Liver (tissue), 9 donors: ENCODE measurements around the gene BRD9. TPM values are rescaled to one million over a fixed set of nuclear protein-coding genes. Genes with fewer than 3 reads are reported as not detected.

Experiments used
- DNase-seq: peaks from one replicate; pipeline ENCODE4 v3.0.0-alpha.2; 2017; ENCODE audit warnings: low spot score
- H3K27ac ChIP-seq, 2 donors: one replicate each; pipeline ENCODE4 v1.7.0; 2013; ENCODE audit warnings: inconsistent platforms in 2 of 2, low read length in 2 of 2, control low read depth in 1 of 2, low read depth in 1 of 2, mild to moderate bottlenecking in 1 of 2
- H3K27me3 ChIP-seq, 4 donors: one replicate each; pipeline versions ENCODE4 v1.6.1 to v1.7.0; 2013; ENCODE audit warnings: low read length in 3 of 4, inconsistent platforms in 1 of 4, mild to moderate bottlenecking in 1 of 4, moderate library complexity in 1 of 4; ENCODE audit not compliant: control insufficient read depth in 4 of 4, insufficient read depth in 4 of 4
- H3K36me3 ChIP-seq, 4 donors: one replicate each; pipeline versions ENCODE4 v1.6.1 to v1.7.0; 2013; ENCODE audit warnings: low read length in 3 of 4, mild to moderate bottlenecking in 3 of 4, low read depth in 1 of 4, moderate library complexity in 1 of 4; ENCODE audit not compliant: control insufficient read depth in 4 of 4, insufficient read depth in 3 of 4
- H3K4me1 ChIP-seq, 4 donors: one replicate each; pipeline versions ENCODE4 v1.6.1 to v1.7.0; 2013; ENCODE audit warnings: low read length in 3 of 4, mild to moderate bottlenecking in 3 of 4, moderate library complexity in 1 of 4; ENCODE audit not compliant: control insufficient read depth in 4 of 4, insufficient read depth in 4 of 4
- H3K4me3 ChIP-seq, 3 donors: one replicate each; pipeline versions ENCODE4 v1.6.1 to v1.7.0; 2013; ENCODE audit warnings: low read length in 3 of 3, control low read depth in 1 of 3, low read depth in 1 of 3, mild to moderate bottlenecking in 1 of 3
- H3K9ac ChIP-seq, 2 donors: one replicate each; pipeline ENCODE4 v1.7.0; 2013; ENCODE audit warnings: low read length in 2 of 2, mild to moderate bottlenecking in 2 of 2, moderate library complexity in 2 of 2, control low read depth in 1 of 2, low read depth in 1 of 2
- H3K9me3 ChIP-seq, 4 donors: one replicate each; pipeline versions ENCODE4 v1.6.1 to v1.7.0; 2013; ENCODE audit warnings: low read length in 3 of 4; ENCODE audit not compliant: control insufficient read depth in 4 of 4
- EGR1 ChIP-seq, 2 donors: IDR thresholded peaks; 2 replicates each; pipeline ENCODE4 v1.6.1; 2016 to 2018; ENCODE audit warnings: antibody characterized with exemption in 2 of 2, low read depth in 2 of 2
- FOXA1 ChIP-seq: IDR thresholded peaks from 2 replicates; pipeline ENCODE4 v1.6.1; 2016; ENCODE audit warnings: antibody characterized with exemption
- FOXA2 ChIP-seq: IDR thresholded peaks from 2 replicates; pipeline ENCODE4 v1.6.1; 2016; ENCODE audit warnings: antibody characterized with exemption
- GABPA ChIP-seq, 2 donors: IDR thresholded peaks in 1 of 2; conservative IDR thresholded peaks in 1 of 2; 2 replicates each; pipeline ENCODE4 v1.6.1; 2016; ENCODE audit warnings: antibody characterized with exemption in 2 of 2, mild to moderate bottlenecking in 1 of 2, moderate library complexity in 1 of 2
- HNF4A ChIP-seq, 2 donors: conservative IDR thresholded peaks; 2 replicates each; pipeline ENCODE4 v1.6.1; 2016; ENCODE audit warnings: antibody characterized with exemption in 2 of 2, mild to moderate bottlenecking in 2 of 2
- HNF4G ChIP-seq: IDR thresholded peaks from 2 replicates; pipeline ENCODE4 v1.6.1; 2016; ENCODE audit warnings: antibody characterized with exemption
- JUND ChIP-seq, 2 donors: IDR thresholded peaks; 2 replicates each; pipeline ENCODE4 v1.6.1; 2016; ENCODE audit warnings: antibody characterized with exemption in 2 of 2
- NR2F2 ChIP-seq: IDR thresholded peaks from 2 replicates; pipeline ENCODE4 v1.6.1; 2016; ENCODE audit warnings: antibody characterized with exemption
- RAD21 ChIP-seq, 2 donors: IDR thresholded peaks; 2 replicates each; pipeline ENCODE4 v1.6.1; 2016; ENCODE audit warnings: antibody characterized with exemption in 2 of 2, mild to moderate bottlenecking in 2 of 2
- RXRA ChIP-seq, 2 donors: IDR thresholded peaks; 2 replicates each; pipeline ENCODE4 v1.6.1; 2017 to 2018; ENCODE audit warnings: antibody characterized with exemption in 2 of 2, mild to moderate bottlenecking in 1 of 2
- SP1 ChIP-seq: IDR thresholded peaks from 2 replicates; pipeline ENCODE4 v1.6.1; 2018; ENCODE audit warnings: antibody characterized with exemption, mild to moderate bottlenecking
- TAF1 ChIP-seq: conservative IDR thresholded peaks from 2 replicates; pipeline ENCODE4 v1.6.1; 2016; ENCODE audit warnings: antibody characterized with exemption, mild to moderate bottlenecking
- YY1 ChIP-seq: IDR thresholded peaks from 2 replicates; pipeline ENCODE4 v1.6.1; 2016; ENCODE audit warnings: antibody characterized with exemption, mild to moderate bottlenecking
- WGBS: extraction: QIAGEN DNeasy Blood & Tissue Kit; methylation state at CpG from one replicate; pipeline ENCODE4 v1.1.7; 2013; 5-methylcytosine and 5-hydroxymethylcytosine counted together
- polyA plus RNA-seq, 2 donors: library from polyadenylated mRNA; stranded (reverse) in 1 of 2; unstranded in 1 of 2; fragments of 200-250 nt in 1 of 2; fragments of >200 nt in 1 of 2; fragmentation: Nextera tagmentation in 1 of 2; extraction: Ambion mirVana in 1 of 2; gene quantifications; one replicate each; pipeline versions ENCODE4 v1.2.1 to v1.2.3, GENCODE V29; 2013 to 2015
- total RNA-seq, 2 donors: library from RNA; depleted of rRNA; stranded (reverse); fragments of >200 nt; gene quantifications; one replicate each; pipeline ENCODE4 v1.2.3, GENCODE V29; 2014
- TF ChIP-seq, protein P1 (sequence below): IDR thresholded peaks from 2 replicates; pipeline ENCODE4 v1.6.1; 2016; ENCODE audit warnings: antibody characterized with exemption, mild to moderate bottlenecking
- TF ChIP-seq, protein P2 (sequence below): IDR thresholded peaks from 2 replicates; pipeline ENCODE4 v1.6.1; 2016; ENCODE audit warnings: antibody characterized with exemption
- TF ChIP-seq, protein P3 (sequence below): fragments of 150-350 bp; IDR thresholded peaks from 2 replicates; pipeline ENCODE4 v1.5.1; 2017; ENCODE audit warnings: improper control_type of control experiment, low read depth, low read length; ENCODE audit not compliant: missing input control
- TF ChIP-seq, protein P4 (sequence below): IDR thresholded peaks from 2 replicates; pipeline ENCODE4 v1.6.1; 2016; ENCODE audit warnings: antibody characterized with exemption
- TF ChIP-seq, protein P5 (sequence below): IDR thresholded peaks from 2 replicates; pipeline ENCODE4 v1.6.1; 2016; ENCODE audit warnings: antibody characterized with exemption
- donor health status: healthy.
- donor health status: healthy.
- donor health status: healthy.
- donor health status: healthy.
- donor health status: healthy.

The BRD9 gene
- total and polyA plus RNA-seq, 4 donors: 7.0 to 17.7 (median 9.5) TPM

DNA sequence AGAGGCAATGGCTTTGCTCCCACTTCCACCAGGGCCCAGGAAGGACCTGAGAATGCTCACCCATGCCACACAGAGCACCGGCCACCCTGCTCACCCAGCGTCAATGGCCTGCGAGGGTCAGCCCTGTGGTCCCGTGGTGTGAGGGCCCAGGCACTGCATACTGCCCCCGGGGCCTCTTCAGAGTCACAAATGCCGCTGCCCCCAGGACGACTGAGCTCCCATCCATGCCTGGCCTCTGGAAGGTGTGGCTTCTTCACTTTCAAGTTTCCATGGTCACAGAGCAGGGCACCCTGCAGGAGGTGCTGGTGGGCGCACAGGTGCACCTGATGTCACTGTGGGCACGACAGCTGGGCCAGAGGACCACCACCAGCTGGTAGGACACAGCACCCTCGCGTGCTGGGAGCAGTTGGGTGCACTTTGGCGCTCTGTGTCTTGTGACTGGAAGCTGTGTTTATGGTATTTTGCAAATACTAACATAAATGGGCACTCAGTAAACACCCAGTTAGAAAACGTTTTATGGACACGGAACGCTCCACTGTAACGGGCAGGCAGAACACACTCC is 29.3 kb downstream of the BRD9 start:
- Histone ChIP-seq H3K36me3 (peaks cover 4 to 45% (median 18%) of the 10 kb centered on the region in 4 donors), H3K27ac (no peak overlapping the region), H3K4me1 (peaks cover 0 to 2% (median 0%) of the 10 kb centered on the region in 4 donors), H3K27me3 (no peaks in the 10 kb centered on the region), H3K9ac (no peak overlapping the region), H3K9me3 (no peaks in the 10 kb centered on the region), H3K4me3 (no peak overlapping the region)
- DNase-seq: no peak
- WGBS: 94% methylated on average over 16 of the region's 16 CpGs
- TF ChIP-seq JUND (IDR thresholded peaks at IDR 0.05) (no peak), FOXA2 (no peak), YY1 (no peak), RAD21 (IDR thresholded peaks at IDR 0.05) (no peak), HNF4A (conservative IDR thresholded peaks at IDR 0.05) (no peak), EGR1 (IDR thresholded peaks at IDR 0.05; ENCODE audit: low read depth in 2 of 2) (no peak), TAF1 (no peak), RXRA (IDR thresholded peaks at IDR 0.05) (no peak), SP1 (no peak), HNF4G (no peak), FOXA1 (no peak), NR2F2 (no peak), GABPA (IDR thresholded peaks at IDR 0.05 in 1 of 2, conservative IDR thresholded peaks at IDR 0.05 in 1 of 2) (no peak)
- TF ChIP-seq, protein P1, sequence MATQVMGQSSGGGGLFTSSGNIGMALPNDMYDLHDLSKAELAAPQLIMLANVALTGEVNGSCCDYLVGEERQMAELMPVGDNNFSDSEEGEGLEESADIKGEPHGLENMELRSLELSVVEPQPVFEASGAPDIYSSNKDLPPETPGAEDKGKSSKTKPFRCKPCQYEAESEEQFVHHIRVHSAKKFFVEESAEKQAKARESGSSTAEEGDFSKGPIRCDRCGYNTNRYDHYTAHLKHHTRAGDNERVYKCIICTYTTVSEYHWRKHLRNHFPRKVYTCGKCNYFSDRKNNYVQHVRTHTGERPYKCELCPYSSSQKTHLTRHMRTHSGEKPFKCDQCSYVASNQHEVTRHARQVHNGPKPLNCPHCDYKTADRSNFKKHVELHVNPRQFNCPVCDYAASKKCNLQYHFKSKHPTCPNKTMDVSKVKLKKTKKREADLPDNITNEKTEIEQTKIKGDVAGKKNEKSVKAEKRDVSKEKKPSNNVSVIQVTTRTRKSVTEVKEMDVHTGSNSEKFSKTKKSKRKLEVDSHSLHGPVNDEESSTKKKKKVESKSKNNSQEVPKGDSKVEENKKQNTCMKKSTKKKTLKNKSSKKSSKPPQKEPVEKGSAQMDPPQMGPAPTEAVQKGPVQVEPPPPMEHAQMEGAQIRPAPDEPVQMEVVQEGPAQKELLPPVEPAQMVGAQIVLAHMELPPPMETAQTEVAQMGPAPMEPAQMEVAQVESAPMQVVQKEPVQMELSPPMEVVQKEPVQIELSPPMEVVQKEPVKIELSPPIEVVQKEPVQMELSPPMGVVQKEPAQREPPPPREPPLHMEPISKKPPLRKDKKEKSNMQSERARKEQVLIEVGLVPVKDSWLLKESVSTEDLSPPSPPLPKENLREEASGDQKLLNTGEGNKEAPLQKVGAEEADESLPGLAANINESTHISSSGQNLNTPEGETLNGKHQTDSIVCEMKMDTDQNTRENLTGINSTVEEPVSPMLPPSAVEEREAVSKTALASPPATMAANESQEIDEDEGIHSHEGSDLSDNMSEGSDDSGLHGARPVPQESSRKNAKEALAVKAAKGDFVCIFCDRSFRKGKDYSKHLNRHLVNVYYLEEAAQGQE: no peak
- TF ChIP-seq, protein P2, sequence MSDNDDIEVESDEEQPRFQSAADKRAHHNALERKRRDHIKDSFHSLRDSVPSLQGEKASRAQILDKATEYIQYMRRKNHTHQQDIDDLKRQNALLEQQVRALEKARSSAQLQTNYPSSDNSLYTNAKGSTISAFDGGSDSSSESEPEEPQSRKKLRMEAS: no peak
- TF ChIP-seq, protein P3, sequence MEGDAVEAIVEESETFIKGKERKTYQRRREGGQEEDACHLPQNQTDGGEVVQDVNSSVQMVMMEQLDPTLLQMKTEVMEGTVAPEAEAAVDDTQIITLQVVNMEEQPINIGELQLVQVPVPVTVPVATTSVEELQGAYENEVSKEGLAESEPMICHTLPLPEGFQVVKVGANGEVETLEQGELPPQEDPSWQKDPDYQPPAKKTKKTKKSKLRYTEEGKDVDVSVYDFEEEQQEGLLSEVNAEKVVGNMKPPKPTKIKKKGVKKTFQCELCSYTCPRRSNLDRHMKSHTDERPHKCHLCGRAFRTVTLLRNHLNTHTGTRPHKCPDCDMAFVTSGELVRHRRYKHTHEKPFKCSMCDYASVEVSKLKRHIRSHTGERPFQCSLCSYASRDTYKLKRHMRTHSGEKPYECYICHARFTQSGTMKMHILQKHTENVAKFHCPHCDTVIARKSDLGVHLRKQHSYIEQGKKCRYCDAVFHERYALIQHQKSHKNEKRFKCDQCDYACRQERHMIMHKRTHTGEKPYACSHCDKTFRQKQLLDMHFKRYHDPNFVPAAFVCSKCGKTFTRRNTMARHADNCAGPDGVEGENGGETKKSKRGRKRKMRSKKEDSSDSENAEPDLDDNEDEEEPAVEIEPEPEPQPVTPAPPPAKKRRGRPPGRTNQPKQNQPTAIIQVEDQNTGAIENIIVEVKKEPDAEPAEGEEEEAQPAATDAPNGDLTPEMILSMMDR: no peak
- TF ChIP-seq, protein P4, sequence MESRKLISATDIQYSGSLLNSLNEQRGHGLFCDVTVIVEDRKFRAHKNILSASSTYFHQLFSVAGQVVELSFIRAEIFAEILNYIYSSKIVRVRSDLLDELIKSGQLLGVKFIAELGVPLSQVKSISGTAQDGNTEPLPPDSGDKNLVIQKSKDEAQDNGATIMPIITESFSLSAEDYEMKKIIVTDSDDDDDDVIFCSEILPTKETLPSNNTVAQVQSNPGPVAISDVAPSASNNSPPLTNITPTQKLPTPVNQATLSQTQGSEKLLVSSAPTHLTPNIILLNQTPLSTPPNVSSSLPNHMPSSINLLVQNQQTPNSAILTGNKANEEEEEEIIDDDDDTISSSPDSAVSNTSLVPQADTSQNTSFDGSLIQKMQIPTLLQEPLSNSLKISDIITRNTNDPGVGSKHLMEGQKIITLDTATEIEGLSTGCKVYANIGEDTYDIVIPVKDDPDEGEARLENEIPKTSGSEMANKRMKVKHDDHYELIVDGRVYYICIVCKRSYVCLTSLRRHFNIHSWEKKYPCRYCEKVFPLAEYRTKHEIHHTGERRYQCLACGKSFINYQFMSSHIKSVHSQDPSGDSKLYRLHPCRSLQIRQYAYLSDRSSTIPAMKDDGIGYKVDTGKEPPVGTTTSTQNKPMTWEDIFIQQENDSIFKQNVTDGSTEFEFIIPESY: no peak
- TF ChIP-seq, protein P5, sequence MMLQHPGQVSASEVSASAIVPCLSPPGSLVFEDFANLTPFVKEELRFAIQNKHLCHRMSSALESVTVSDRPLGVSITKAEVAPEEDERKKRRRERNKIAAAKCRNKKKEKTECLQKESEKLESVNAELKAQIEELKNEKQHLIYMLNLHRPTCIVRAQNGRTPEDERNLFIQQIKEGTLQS: no peak
